ENCODE data around the gene FAM151B.

DNA sequence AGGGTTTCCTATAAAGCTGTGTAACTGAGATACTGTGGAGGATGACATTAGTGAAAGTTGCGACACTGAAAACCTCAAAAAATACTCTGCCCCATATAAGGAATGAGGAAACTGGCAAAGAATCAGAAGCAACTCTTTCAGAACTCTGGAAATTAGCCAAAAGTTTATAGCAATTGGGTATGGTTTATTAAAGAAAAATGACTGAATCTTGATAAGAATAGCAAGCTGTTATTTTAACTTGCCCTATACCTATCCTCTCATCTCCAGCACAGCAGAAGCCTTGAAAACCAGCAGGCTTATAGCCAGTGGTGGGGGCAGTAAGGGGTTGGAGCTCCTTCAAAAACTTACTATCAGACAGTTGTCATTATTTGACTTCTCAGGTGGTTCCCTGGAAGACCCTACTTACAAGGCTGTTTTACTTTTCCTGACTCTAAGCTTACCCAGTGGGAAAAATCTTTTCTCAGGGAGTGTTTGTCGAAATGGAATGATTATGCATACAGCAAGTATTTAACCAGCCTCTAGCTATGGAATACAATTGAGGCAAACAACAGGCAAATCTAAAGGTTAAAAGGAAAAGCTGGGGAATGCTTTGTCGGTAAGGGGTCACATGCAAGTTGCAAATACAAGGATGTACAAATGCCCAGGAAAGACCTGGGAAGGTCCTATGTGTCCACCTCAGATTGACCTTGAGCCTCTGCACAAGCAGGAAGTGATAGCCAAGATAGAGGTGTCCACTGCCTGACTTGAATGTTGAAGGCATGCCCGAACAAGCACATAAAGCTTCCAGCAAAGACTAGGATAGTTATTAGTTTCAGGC, 21.0 kb upstream of the FAM151B start:
- TF ChIP-seq, protein P1, sequence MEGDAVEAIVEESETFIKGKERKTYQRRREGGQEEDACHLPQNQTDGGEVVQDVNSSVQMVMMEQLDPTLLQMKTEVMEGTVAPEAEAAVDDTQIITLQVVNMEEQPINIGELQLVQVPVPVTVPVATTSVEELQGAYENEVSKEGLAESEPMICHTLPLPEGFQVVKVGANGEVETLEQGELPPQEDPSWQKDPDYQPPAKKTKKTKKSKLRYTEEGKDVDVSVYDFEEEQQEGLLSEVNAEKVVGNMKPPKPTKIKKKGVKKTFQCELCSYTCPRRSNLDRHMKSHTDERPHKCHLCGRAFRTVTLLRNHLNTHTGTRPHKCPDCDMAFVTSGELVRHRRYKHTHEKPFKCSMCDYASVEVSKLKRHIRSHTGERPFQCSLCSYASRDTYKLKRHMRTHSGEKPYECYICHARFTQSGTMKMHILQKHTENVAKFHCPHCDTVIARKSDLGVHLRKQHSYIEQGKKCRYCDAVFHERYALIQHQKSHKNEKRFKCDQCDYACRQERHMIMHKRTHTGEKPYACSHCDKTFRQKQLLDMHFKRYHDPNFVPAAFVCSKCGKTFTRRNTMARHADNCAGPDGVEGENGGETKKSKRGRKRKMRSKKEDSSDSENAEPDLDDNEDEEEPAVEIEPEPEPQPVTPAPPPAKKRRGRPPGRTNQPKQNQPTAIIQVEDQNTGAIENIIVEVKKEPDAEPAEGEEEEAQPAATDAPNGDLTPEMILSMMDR (IDR thresholded peaks at IDR 0.05), result no peak
- no peak for TF ChIP-seq POLR2A (IDR thresholded peaks at IDR 0.05)

Measured in body of pancreas (tissue), 4 donors.